Left lung (tissue), 10 donors: Measurements from ENCODE around the gene TPR. TPM values are rescaled to one million over a fixed set of nuclear protein-coding genes. Genes with fewer than 3 reads are reported as not detected.

Experiments used
- ATAC-seq: fragments of 200-7000 bp; cut with Tn5 transposase; one replicate; pipeline ENCODE4 v1.9.1; 2020; ENCODE audit warnings: moderate library complexity
- DNase-seq, 4 donors: peaks; one replicate each; pipeline ENCODE4 v3.0.0-alpha.2; 2013 to 2020
- H3K27ac ChIP-seq, 2 donors: fragments of 200-600 bp; sonication (generic) in 1 of 2; one replicate each; pipeline versions ENCODE4 v1.5.0 to v1.8.0; 2020 to 2021
- H3K27me3 ChIP-seq, 2 donors: fragments of 200-600 bp; sonication (generic) in 1 of 2; one replicate each; pipeline versions ENCODE4 v1.5.0 to v1.8.0; 2020 to 2021
- H3K36me3 ChIP-seq, 2 donors: fragments of 200-600 bp; sonication (generic) in 1 of 2; one replicate each; pipeline versions ENCODE4 v1.5.0 to v1.8.0; 2020 to 2021
- H3K4me1 ChIP-seq, 2 donors: fragments of 200-600 bp; one replicate each; pipeline ENCODE4 v1.8.0; 2021
- H3K4me3 ChIP-seq, 2 donors: fragments of 200-600 bp; sonication (generic) in 1 of 2; one replicate each; pipeline versions ENCODE4 v1.5.0 to v1.8.0; 2020 to 2021; ENCODE audit warnings: mild to moderate bottlenecking in 1 of 2
- H3K9me3 ChIP-seq, 2 donors: fragments of 200-600 bp; sonication (generic) in 1 of 2; one replicate each; pipeline versions ENCODE4 v1.5.0 to v1.8.0; 2020 to 2021
- CTCF ChIP-seq, 2 donors: fragments of 200-600 bp; sonication (generic) in 1 of 2; IDR thresholded peaks; one replicate each; pipeline versions ENCODE4 v1.5.0 to v1.8.0; 2021; ENCODE audit warnings: antibody characterized with exemption in 2 of 2
- intact Hi-C, 2 donors: fragments of 100-400 bp; cut with DNase I; formaldehyde crosslinking; loops; one replicate each; pipeline versions ENCODE4 v1.11.2 to v1.14.2; 2022
- polyA plus RNA-seq, 6 donors: library from polyadenylated mRNA; unstranded; fragments of 120-200 nt; gene quantifications; one replicate each; pipeline ENCODE4 v1.2.1, GENCODE V29; 2013; ENCODE audit not compliant: insufficient read length in 6 of 6
- total RNA-seq, 2 donors: library from RNA; stranded (reverse); fragmentation: NEBNext Ultra II Directional; extraction: Animal tissue kit (Norgen Biotek cat#: 25700); gene quantifications; one replicate each; pipeline ENCODE4 v1.2.1, GENCODE V29; 2021
- donor health status: DM: no; HTN: yes; CAD: no.
- donor health status: DM: no; HTN: no; CAD: no.

The TPR gene
- total and polyA plus RNA-seq, 8 donors, result 77.7 to 138 (median 117) TPM

GRCh38 chr1:186300056-186300455 lies 75.0 kb downstream of the TPR start:
- Histone ChIP-seq H3K27ac (no peak overlapping the region), H3K27me3 (no peaks in the 10 kb centered on the region), H3K4me3 (no peak overlapping the region), H3K4me1 (no peaks in the 10 kb centered on the region), H3K36me3 (no peaks in the 10 kb centered on the region), H3K9me3 (no peaks in the 10 kb centered on the region)
- no peak for TF ChIP-seq CTCF (IDR thresholded peaks at IDR 0.05)
- intact Hi-C loops, result no loop called here
- DNase-seq (no peak), ATAC-seq (no peak)

- no peak for TF ChIP-seq CTCF (IDR thresholded peaks at IDR 0.05)
- no peaks in the 10 kb centered on the region for H3K27me3 ChIP-seq
- no peaks in the 10 kb centered on the region for H3K9me3 ChIP-seq
- intact Hi-C loops, result no loop called here
- H3K4me3 ChIP-seq, result no peak overlapping the region
- ATAC-seq (no peak), DNase-seq (no peak)
- H3K36me3 ChIP-seq, result no peaks in the 10 kb centered on the region
- H3K27ac ChIP-seq, result no peak overlapping the region
- no peaks in the 10 kb centered on the region for H3K4me1 ChIP-seq
Observed at GRCh38 chr1:186299570-186299969, 75.5 kb downstream of the TPR start.

GRCh38 chr1:186298851-186299250 lies 76.2 kb downstream of the TPR start:
- Histone ChIP-seq H3K27me3 (no peaks in the 10 kb centered on the region), H3K4me1 (no peaks in the 10 kb centered on the region), H3K36me3 (no peaks in the 10 kb centered on the region), H3K9me3 (no peaks in the 10 kb centered on the region), H3K27ac (no peak overlapping the region), H3K4me3 (no peak overlapping the region)
- TF ChIP-seq CTCF (IDR thresholded peaks at IDR 0.05), result no peak
- ATAC-seq (no peak), DNase-seq (no peak)
- intact Hi-C loops, result no loop called here

GRCh38 chr1:186297439-186298045 lies 77.5 kb downstream of the TPR start:
- H3K9me3 ChIP-seq, result no peaks in the 10 kb centered on the region
- no peaks in the 10 kb centered on the region for H3K27me3 ChIP-seq
- no peaks in the 10 kb centered on the region for H3K36me3 ChIP-seq
- no peak for TF ChIP-seq CTCF (IDR thresholded peaks at IDR 0.05)
- no peak overlapping the region for H3K27ac ChIP-seq
- no peaks in the 10 kb centered on the region for H3K4me1 ChIP-seq
- DNase-seq (no peak), ATAC-seq (no peak)
- intact Hi-C loops, result no loop called here
- no peak overlapping the region for H3K4me3 ChIP-seq

- Histone ChIP-seq H3K27ac (no peak within 1 kb of the TSS), H3K9me3 (no peaks in the 10 kb centered on the region), H3K4me3 (no peak within 1 kb of the TSS), H3K27me3 (no peaks in the 10 kb centered on the region), H3K36me3 (no peaks in the 10 kb centered on the region), H3K4me1 (no peaks in the 10 kb centered on the region)
- TF ChIP-seq CTCF (IDR thresholded peaks at IDR 0.05), result no peak
- intact Hi-C loops, result no loop called here
- no peak for DNase-seq
- no peak for ATAC-seq
Observed at GRCh38 chr1:186295980-186296379, 79.1 kb downstream of the TPR start, which contains the start of gene PRG4. Gene PRG4, plus strand, starts transcription at chr1:186296279.
